GM06990 (cell line): ENCODE data around the gene ATP6V1G1.

ENCODE experiments used
- DNase-seq: peaks from one replicate; pipeline ENCODE4 v3.0.0-alpha.2; 2011; ENCODE audit not compliant: insufficient read length; ENCODE audit errors: extremely low read depth
- H3K27me3 ChIP-seq: replicated peaks from 2 replicates; pipeline ENCODE4 v1.6.0; 2011; ENCODE audit warnings: low read length; ENCODE audit not compliant: control insufficient read depth, insufficient read depth
- H3K36me3 ChIP-seq: 2 replicates; pipeline ENCODE4 v1.5.1; 2011; ENCODE audit warnings: low read length; ENCODE audit not compliant: control insufficient read depth, insufficient read depth
- H3K4me3 ChIP-seq: replicated peaks from 2 replicates; pipeline ENCODE4 v1.5.1; 2011; ENCODE audit warnings: low read depth, mild to moderate bottlenecking, control low read depth, low read length
- CTCF ChIP-seq: IDR thresholded peaks from 2 replicates; pipeline ENCODE4 v1.5.1; 2011; ENCODE audit warnings: low read length, control low read depth, mild to moderate bottlenecking, inconsistent platforms; ENCODE audit not compliant: insufficient read depth, poor library complexity, severe bottlenecking

The ATP6V1G1 gene

GRCh38 chr9:114634387-114634786, 46.8 kb downstream of the ATP6V1G1 start:
- H3K4me3 ChIP-seq, result no peak overlapping the region

GRCh38 chr9:114638404-114638803, 50.8 kb downstream of the ATP6V1G1 start:
- no peak for TF ChIP-seq CTCF
- H3K36me3 ChIP-seq, result peaks cover 32% of the 10 kb centered on the region
- no peak for DNase-seq

More at GRCh38 chr9:114634387-114634786, 46.8 kb downstream of the ATP6V1G1 start:
- Histone ChIP-seq H3K36me3 (peaks cover 27% of the 10 kb centered on the region), H3K27me3 (no peaks in the 10 kb centered on the region)
- no peak for TF ChIP-seq CTCF
- no peak for DNase-seq

GRCh38 chr9:114641967-114642366, 54.4 kb downstream of the ATP6V1G1 start:
- H3K27me3 ChIP-seq, result no peaks in the 10 kb centered on the region
- no peak overlapping the region for H3K4me3 ChIP-seq
- no peak for DNase-seq
- H3K36me3 ChIP-seq, result peaks cover 26% of the 10 kb centered on the region
- TF ChIP-seq CTCF, result no peak

More at GRCh38 chr9:114638404-114638803, 50.8 kb downstream of the ATP6V1G1 start:
- H3K27me3 ChIP-seq, result no peaks in the 10 kb centered on the region
- H3K4me3 ChIP-seq, result no peak overlapping the region

GRCh38 chr9:114643001-114643400, 55.4 kb downstream of the ATP6V1G1 start:
- peaks cover 26% of the 10 kb centered on the region for H3K36me3 ChIP-seq
- no peak for DNase-seq
- H3K27me3 ChIP-seq, result no peaks in the 10 kb centered on the region
- no peak overlapping the region for H3K4me3 ChIP-seq
- TF ChIP-seq CTCF, result no peak

GRCh38 chr9:114643896-114644295, 56.3 kb downstream of the ATP6V1G1 start:
- H3K36me3 ChIP-seq, result peaks cover 23% of the 10 kb centered on the region
- H3K27me3 ChIP-seq, result no peaks in the 10 kb centered on the region
- no peak overlapping the region for H3K4me3 ChIP-seq
- no peak for TF ChIP-seq CTCF
- no peak for DNase-seq
